GM12878 (cell line): ENCODE results near the gene CARMIL3.

Experiments
- ATF7 ChIP-seq: fragments of 450-650 bp; IDR thresholded peaks from 2 replicates; pipeline ENCODE4 v1.6.1; 2016; ENCODE audit warnings: low read depth, mild to moderate bottlenecking
- CREB1 ChIP-seq: IDR thresholded peaks from 2 replicates; pipeline ENCODE4 v1.6.1; 2012; ENCODE audit warnings: low read depth, mild to moderate bottlenecking, inconsistent platforms
- CTCF ChIP-seq, 3 experiments: IDR thresholded peaks in 2 of 3; conservative IDR thresholded peaks in 1 of 3; 2 replicates each; pipeline ENCODE4 v1.5.1; 2011; ENCODE audit warnings: low read depth in 3 of 3, low read length in 3 of 3, mild to moderate bottlenecking in 3 of 3, control low read depth in 2 of 3, moderate library complexity in 2 of 3, inconsistent platforms in 1 of 3, mixed read lengths in 1 of 3; ENCODE audit not compliant: control insufficient read depth in 2 of 3, insufficient read depth in 1 of 3; ENCODE audit errors: extremely low read depth in 1 of 3
- FOS ChIP-seq: IDR thresholded peaks from 3 replicates; pipeline ENCODE4 v1.6.1; 2011; ENCODE audit warnings: borderline replicate concordance; ENCODE audit not compliant: insufficient read length; ENCODE audit errors: extremely low read depth
- HDAC2 ChIP-seq: fragments of 200-600 bp; sonication (generic); IDR thresholded peaks from 2 replicates; pipeline ENCODE4 v1.6.1; 2017
- MTA2 ChIP-seq: fragments of 450-650 bp; IDR thresholded peaks from 2 replicates; pipeline ENCODE4 v1.6.1; 2016; ENCODE audit warnings: low read depth, mild to moderate bottlenecking, moderate library complexity
- POLR2A ChIP-seq: IDR thresholded peaks from 2 replicates; pipeline ENCODE4 v1.6.1; 2011; ENCODE audit warnings: low read depth, mild to moderate bottlenecking, low read length
- POLR2AphosphoS5 ChIP-seq: IDR thresholded peaks from 2 replicates; pipeline ENCODE4 v1.6.1; 2011; ENCODE audit warnings: mild to moderate bottlenecking, low read length, inconsistent platforms
- RAD21 ChIP-seq: IDR thresholded peaks from 2 replicates; pipeline ENCODE4 v1.6.1; 2011; ENCODE audit warnings: mild to moderate bottlenecking, low read depth, low read length, moderate library complexity; ENCODE audit not compliant: insufficient read depth
- RFX5 ChIP-seq: IDR thresholded peaks from 2 replicates; pipeline ENCODE4 v1.6.1; 2011; ENCODE audit warnings: low read depth, low read length, improper control_type of control experiment
- SIN3A ChIP-seq: IDR thresholded peaks from 2 replicates; pipeline ENCODE4 v1.6.1; 2012; ENCODE audit warnings: low read depth, low read length, improper control_type of control experiment
- SMC3 ChIP-seq: IDR thresholded peaks from 2 replicates; pipeline ENCODE4 v1.6.1; 2011; ENCODE audit warnings: low read length, improper control_type of control experiment, borderline replicate concordance
- ZBTB33 ChIP-seq: fragments of 450-650 bp; IDR thresholded peaks from 2 replicates; pipeline ENCODE4 v1.6.1; 2017; ENCODE audit warnings: mild to moderate bottlenecking
- ZZZ3 ChIP-seq: IDR thresholded peaks from 2 replicates; pipeline ENCODE4 v1.6.1; 2011; ENCODE audit warnings: low read depth; ENCODE audit not compliant: control insufficient read depth, insufficient read length

GRCh38 chr14:24098927-24099813, 47.4 kb downstream of the CARMIL3 start:
- TF ChIP-seq CTCF (IDR thresholded peaks at IDR 0.05 in 2 of 3, conservative IDR thresholded peaks at IDR 0.05 in 1 of 3; ENCODE audit: control insufficient read depth in 2 of 3, extremely low read depth in 1 of 3, insufficient read depth in 1 of 3, low read depth in 3 of 3, low read length in 3 of 3): no peak
- TF ChIP-seq RAD21: no peak
- TF ChIP-seq CREB1: no peak
- TF ChIP-seq ZBTB33: no peak
- TF ChIP-seq RFX5: no peak
- TF ChIP-seq HDAC2: no peak
- no peak for TF ChIP-seq ZZZ3
- TF ChIP-seq SIN3A: no peak
- TF ChIP-seq MTA2: no peak
- no peak for TF ChIP-seq SMC3
- TF ChIP-seq POLR2A: no peak
- no peak for TF ChIP-seq POLR2AphosphoS5
- no peak for TF ChIP-seq ATF7
- no peak for TF ChIP-seq FOS
